ENCODE results near the gene HRH1.

DNA sequence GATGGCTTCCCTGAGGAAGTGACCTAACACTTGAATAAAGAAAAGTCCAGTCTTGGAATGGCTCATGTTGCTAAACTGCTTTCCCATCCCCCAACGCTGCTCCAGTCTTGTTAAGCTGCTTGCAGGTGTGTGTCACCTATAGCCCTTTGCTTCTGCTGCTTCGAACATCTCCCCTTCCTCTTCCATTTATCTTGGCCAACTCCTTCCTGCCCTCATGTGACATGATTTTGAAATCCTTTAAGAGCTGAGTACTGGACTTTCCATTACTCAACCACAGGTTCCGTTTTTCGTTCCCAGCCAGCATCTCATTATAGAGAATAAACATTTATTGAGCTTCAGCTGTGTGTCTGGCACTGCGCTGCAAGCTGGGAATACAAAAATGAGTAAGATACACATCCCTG lies 119.6 kb downstream of the HRH1 start:
- no peak for TF ChIP-seq POLR2A (IDR thresholded peaks at IDR 0.05)
- TF ChIP-seq, protein P1, sequence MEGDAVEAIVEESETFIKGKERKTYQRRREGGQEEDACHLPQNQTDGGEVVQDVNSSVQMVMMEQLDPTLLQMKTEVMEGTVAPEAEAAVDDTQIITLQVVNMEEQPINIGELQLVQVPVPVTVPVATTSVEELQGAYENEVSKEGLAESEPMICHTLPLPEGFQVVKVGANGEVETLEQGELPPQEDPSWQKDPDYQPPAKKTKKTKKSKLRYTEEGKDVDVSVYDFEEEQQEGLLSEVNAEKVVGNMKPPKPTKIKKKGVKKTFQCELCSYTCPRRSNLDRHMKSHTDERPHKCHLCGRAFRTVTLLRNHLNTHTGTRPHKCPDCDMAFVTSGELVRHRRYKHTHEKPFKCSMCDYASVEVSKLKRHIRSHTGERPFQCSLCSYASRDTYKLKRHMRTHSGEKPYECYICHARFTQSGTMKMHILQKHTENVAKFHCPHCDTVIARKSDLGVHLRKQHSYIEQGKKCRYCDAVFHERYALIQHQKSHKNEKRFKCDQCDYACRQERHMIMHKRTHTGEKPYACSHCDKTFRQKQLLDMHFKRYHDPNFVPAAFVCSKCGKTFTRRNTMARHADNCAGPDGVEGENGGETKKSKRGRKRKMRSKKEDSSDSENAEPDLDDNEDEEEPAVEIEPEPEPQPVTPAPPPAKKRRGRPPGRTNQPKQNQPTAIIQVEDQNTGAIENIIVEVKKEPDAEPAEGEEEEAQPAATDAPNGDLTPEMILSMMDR (IDR thresholded peaks at IDR 0.05): no peak
- no peak for TF ChIP-seq POLR2AphosphoS5 (IDR thresholded peaks at IDR 0.05)

All from prostate gland (tissue), 2 donors.